Lower leg skin (tissue), 4 donors: ENCODE measurements around the gene MYO5A. TPM values are rescaled to one million over a fixed set of nuclear protein-coding genes. Genes with fewer than 3 reads are reported as not detected.

ENCODE experiments used
- DNase-seq, 2 donors: peaks; one replicate each; pipeline ENCODE4 v3.0.0-alpha.2; 2019; ENCODE audit warnings: low spot score in 2 of 2
- H3K4me3 ChIP-seq: fragments of 200-600 bp; sonication (generic); 2 replicates; pipeline ENCODE4 v1.5.1; 2017; ENCODE audit warnings: mild to moderate bottlenecking, low read depth; ENCODE audit not compliant: poor library complexity, severe bottlenecking
- POLR2A ChIP-seq, 2 donors: fragments of 450-650 bp; IDR thresholded peaks; one replicate each; pipeline ENCODE4 v1.6.1; 2016 to 2017; ENCODE audit warnings: antibody characterized with exemption in 2 of 2, mild to moderate bottlenecking in 1 of 2, moderate library complexity in 1 of 2
- WGBS, 2 donors: methylation state at CpG; one replicate each; pipeline ENCODE4 v1.1.5; 2018; 5-methylcytosine and 5-hydroxymethylcytosine counted together
- intact Hi-C: fragments of 100-400 bp; cut with DNase I; formaldehyde crosslinking; loops from one replicate; pipeline ENCODE4 v1.15.0; 2023; ENCODE audit warnings: low total_unique reads
- total RNA-seq, 4 donors: library from RNA; depleted of rRNA; stranded (reverse); fragments of >200 nt; gene quantifications; one replicate each; pipeline ENCODE4 v1.1.0, GENCODE V29; 2016
- TF ChIP-seq, protein P1 (sequence below), 3 donors: fragments of 450-650 bp; IDR thresholded peaks; one replicate each; pipeline ENCODE4 v1.5.1; 2016; ENCODE audit warnings: antibody characterized with exemption in 3 of 3, mild to moderate bottlenecking in 3 of 3, moderate library complexity in 2 of 3

MYO5A gene
- total RNA-seq, 4 donors from 2014 or later: 28.0 to 45.1 (median 37.8) TPM

DNA sequence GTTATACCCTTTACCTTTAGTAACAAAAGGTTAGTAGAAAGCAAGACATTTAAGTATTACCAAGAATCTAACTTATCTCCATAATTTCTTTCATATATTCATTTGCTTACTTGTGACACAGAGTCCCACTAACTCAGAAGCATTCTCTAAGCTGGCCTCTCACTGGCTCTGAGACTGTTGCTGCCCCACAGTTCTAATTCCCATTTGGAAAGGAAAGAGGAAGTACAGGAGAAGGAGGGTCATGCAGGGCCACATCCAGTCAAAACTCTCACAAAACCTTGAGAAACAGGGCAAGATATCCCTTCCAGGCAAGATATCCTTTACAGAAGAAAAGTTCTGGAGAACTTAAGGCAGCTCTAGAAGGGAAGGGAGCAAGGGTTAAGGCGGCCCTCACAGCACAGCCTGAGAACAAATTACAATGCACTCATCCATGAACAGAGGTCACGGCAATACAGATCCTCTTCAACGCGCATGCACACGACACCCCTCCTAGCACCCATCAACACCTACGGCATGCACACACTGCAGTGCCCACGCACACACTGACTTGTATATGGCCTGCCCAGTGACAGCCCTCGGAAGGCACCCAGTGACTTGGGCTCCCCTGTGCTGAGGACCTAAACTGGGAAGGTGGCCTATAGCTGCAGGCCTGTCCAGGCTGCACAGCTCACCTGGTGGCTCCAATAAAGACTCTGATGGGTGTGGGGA lies 220.1 kb downstream of the MYO5A start:
- no peak for DNase-seq
- WGBS, 2 donors: 79 to 86% methylated on average over 8 of the region's 8 CpGs
- no peak overlapping the region for H3K4me3 ChIP-seq
- TF ChIP-seq, protein P1, sequence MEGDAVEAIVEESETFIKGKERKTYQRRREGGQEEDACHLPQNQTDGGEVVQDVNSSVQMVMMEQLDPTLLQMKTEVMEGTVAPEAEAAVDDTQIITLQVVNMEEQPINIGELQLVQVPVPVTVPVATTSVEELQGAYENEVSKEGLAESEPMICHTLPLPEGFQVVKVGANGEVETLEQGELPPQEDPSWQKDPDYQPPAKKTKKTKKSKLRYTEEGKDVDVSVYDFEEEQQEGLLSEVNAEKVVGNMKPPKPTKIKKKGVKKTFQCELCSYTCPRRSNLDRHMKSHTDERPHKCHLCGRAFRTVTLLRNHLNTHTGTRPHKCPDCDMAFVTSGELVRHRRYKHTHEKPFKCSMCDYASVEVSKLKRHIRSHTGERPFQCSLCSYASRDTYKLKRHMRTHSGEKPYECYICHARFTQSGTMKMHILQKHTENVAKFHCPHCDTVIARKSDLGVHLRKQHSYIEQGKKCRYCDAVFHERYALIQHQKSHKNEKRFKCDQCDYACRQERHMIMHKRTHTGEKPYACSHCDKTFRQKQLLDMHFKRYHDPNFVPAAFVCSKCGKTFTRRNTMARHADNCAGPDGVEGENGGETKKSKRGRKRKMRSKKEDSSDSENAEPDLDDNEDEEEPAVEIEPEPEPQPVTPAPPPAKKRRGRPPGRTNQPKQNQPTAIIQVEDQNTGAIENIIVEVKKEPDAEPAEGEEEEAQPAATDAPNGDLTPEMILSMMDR (IDR thresholded peaks at IDR 0.05): no peak
- no peak for TF ChIP-seq POLR2A (IDR thresholded peaks at IDR 0.05)
- intact Hi-C loops: no loop called here

DNA sequence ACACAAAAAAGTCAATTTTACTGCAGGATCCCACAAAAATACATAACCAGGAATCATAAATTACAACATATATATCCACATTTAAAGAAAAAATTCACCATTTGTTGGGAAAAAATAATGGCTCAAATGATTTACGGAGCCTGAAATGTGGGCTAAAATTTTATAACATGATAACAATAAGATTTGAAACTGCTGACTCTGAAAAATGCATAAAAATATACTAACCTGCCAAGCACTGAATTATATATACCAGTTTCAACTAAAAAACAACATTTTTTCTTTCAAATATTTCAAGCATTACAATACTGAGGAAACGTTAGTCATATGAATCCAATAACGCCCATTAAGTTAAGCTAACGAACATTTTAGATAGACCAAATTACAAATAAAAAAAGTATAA lies 220.8 kb downstream of the MYO5A start:
- TF ChIP-seq, protein P1 (IDR thresholded peaks at IDR 0.05): no peak
- no peak for TF ChIP-seq POLR2A (IDR thresholded peaks at IDR 0.05)
- no peak overlapping the region for H3K4me3 ChIP-seq
- WGBS, 2 donors: 95 to 97% methylated on average over 4 of the region's 4 CpGs
- intact Hi-C loops: no loop called here
- DNase-seq: no peak

DNA sequence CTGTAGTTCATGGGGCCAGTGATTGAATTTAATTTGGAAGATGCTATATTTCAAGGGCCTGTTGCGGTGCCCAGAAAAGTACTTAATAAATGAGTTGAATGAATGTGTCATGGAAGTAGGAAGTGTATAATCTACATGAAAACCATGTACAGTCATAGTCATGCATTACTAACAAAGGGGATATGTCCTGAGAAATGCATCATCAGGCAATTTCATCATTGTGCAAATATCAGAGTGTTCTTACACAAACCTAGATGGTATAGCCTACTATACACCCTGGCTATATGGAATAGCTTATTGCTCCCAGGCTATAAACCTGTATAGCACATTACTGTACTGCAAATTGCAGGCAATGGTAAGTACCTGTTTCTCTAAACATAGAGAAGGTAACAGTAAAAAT lies 222.4 kb downstream of the MYO5A start:
- H3K4me3 ChIP-seq: no peak overlapping the region
- DNase-seq: no peak
- intact Hi-C loops: no loop called here
- TF ChIP-seq POLR2A (IDR thresholded peaks at IDR 0.05): no peak
- TF ChIP-seq, protein P1 (IDR thresholded peaks at IDR 0.05): no peak
- WGBS, 2 donors: 96 to 100% methylated on average over 1 of the region's 1 CpG

DNA sequence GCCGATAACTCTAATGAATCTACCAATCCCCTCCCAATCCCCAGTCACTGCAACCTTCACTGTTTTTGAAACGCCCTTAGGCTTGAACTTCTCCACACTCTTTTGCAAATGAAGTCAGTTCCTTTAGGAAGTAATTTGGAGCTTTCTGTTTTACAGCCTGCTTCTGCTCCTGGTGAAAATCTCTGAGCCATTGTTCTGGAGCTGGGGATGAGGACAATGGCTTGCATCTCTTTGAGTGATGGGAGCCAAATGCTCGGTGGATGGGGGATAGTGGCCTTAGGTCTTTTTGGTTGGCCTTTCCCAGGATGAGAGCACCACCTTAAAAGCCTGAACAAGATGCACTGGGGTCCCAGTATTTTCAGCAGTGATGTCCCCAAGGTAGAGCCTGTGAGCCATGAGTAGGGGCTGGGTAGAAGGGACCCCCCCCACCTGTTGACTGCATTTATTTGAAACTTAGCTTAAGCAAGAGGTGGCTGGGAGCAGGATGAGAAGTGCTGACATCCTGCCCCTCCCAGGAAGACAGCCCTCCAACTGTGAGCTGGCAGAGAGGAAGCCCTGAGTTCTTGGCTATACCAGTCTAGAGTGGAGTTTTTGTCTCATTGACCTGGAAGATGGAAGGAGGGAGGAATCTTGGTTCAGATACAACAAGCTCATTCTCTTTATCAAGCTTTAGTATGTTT lies 225.4 kb downstream of the MYO5A start:
- WGBS, 2 donors: 52 to 63% methylated on average over 3 of the region's 3 CpGs
- no peak for DNase-seq
- intact Hi-C loops: no loop called here
- TF ChIP-seq, protein P1 (IDR thresholded peaks at IDR 0.05): no peak
- no peak for TF ChIP-seq POLR2A (IDR thresholded peaks at IDR 0.05)
- H3K4me3 ChIP-seq: no peak overlapping the region

DNA sequence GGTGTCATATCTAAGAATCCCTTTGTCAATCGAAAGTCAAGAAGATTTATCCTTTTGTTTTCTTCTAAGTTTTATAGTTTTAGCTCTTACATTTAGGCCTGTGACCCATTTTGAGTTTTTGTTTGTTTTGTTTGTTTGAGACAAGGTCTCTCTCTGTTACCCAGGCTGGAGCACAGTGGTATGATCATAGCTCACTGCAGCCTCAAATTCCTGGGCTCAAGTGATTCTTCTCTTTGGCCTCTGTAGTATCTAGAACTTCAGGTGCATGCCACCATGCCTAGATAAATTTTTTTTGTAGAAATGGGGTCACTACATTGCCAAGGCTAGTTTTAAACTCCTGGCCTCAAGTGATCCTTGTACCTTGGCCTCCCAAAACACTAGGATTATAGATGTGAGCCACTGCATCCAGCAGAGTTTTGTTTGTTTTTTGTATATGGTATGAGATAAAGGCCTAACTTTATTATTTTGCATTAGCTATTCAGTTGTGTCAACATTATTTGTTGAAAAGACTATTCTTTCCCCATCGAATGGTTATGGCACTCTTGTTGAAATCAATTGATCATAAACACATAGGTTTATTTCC lies 227.3 kb downstream of the MYO5A start:
- no peak overlapping the region for H3K4me3 ChIP-seq
- no peak for TF ChIP-seq POLR2A (IDR thresholded peaks at IDR 0.05)
- TF ChIP-seq, protein P1 (IDR thresholded peaks at IDR 0.05): no peak
- WGBS, 2 donors: 94 to 98% methylated on average over 2 of the region's 2 CpGs
- intact Hi-C loops: no loop called here
- no peak for DNase-seq
